ENCODE data around the gene PDE11A. TPM values are rescaled to one million over a fixed set of nuclear protein-coding genes. Genes with fewer than 3 reads are reported as not detected.

The PDE11A gene
- total RNA-seq, 6 experiments from 2014 or later: 1.2 to 9.4 (median 6.3) TPM

DNA sequence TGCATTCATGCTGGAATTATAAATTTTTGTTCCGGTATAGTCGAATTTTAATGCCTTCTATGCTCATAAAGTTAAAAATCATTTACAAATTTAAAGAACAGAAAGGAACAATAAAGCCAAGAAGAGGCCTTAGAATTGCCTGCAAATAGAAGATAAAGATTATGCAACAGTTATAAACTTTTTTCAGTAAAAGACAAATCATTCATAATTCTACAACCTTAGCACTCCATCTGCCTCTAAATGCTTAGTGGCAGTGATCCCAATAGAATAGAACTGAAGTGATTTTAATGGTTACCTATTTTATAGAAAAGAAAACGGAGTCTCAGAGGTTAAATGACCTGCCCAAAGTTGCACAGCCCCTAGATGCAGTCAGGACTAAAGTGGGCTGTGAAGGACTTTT lies 468.8 kb downstream of the PDE11A start:
- Histone ChIP-seq H3K9me3 (no peaks in the 10 kb centered on the region), H3K27me3 (no peaks in the 10 kb centered on the region), H3K4me1 (peaks cover 0 to 9% (median 0%) of the 10 kb centered on the region in 4 donors), H3K4me3 (no peak overlapping the region), H3K27ac (no peak overlapping the region), H3K36me3 (no peaks in the 10 kb centered on the region)
- TF ChIP-seq POLR2A (IDR thresholded peaks at IDR 0.05): no peak
- TF ChIP-seq, protein P1, sequence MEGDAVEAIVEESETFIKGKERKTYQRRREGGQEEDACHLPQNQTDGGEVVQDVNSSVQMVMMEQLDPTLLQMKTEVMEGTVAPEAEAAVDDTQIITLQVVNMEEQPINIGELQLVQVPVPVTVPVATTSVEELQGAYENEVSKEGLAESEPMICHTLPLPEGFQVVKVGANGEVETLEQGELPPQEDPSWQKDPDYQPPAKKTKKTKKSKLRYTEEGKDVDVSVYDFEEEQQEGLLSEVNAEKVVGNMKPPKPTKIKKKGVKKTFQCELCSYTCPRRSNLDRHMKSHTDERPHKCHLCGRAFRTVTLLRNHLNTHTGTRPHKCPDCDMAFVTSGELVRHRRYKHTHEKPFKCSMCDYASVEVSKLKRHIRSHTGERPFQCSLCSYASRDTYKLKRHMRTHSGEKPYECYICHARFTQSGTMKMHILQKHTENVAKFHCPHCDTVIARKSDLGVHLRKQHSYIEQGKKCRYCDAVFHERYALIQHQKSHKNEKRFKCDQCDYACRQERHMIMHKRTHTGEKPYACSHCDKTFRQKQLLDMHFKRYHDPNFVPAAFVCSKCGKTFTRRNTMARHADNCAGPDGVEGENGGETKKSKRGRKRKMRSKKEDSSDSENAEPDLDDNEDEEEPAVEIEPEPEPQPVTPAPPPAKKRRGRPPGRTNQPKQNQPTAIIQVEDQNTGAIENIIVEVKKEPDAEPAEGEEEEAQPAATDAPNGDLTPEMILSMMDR (IDR thresholded peaks at IDR 0.05): no peak
- 81% methylated on average over 3 of the region's 3 CpGs for WGBS (ENCODE audit: insufficient coverage, low coverage, low lambda C conversion rate, missing lambda C conversion rate)
- no peak for DNase-seq
- intact Hi-C loops (cut with DNase I): loop anchor here in 1 of 2 donors (10.0 kb wide), 1 partner anchor 269 kb away; no protein-coding TSS in a partner anchor
- ATAC-seq: no peak

DNA sequence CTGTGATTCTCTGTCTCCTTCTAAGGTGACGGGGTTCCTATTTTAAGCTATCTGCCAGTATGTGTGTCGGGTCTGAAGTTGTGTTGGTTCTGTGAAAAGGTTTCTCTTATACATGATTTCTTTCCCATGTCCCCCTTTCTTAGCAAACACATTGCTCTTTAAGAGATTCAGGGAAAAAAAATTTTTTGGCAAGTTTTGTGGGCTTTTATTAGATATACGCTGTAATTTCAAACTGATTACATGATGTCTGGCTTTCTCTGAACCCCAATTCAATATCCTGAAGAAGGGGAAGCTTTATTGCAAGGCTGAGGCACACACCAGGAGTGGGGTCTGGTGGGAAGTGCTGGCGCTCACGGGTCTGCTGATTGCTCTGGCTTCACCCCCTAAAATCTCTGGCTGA lies 469.4 kb downstream of the PDE11A start:
- ATAC-seq (no peak), DNase-seq (no peak)
- intact Hi-C loops (cut with DNase I): loop anchor here in 1 of 2 donors (10.0 kb wide), 1 partner anchor 268 kb away; no protein-coding TSS in a partner anchor
- Histone ChIP-seq H3K4me3 (no peak overlapping the region), H3K27me3 (no peaks in the 10 kb centered on the region), H3K27ac (no peak overlapping the region), H3K36me3 (no peaks in the 10 kb centered on the region), H3K4me1 (peaks cover 0 to 9% (median 0%) of the 10 kb centered on the region in 4 donors), H3K9me3 (no peaks in the 10 kb centered on the region)
- 91% methylated on average over 5 of the region's 5 CpGs for WGBS (ENCODE audit: insufficient coverage, low coverage, low lambda C conversion rate, missing lambda C conversion rate)
- TF ChIP-seq, protein P1 (IDR thresholded peaks at IDR 0.05): no peak
- no peak for TF ChIP-seq POLR2A (IDR thresholded peaks at IDR 0.05)

DNA sequence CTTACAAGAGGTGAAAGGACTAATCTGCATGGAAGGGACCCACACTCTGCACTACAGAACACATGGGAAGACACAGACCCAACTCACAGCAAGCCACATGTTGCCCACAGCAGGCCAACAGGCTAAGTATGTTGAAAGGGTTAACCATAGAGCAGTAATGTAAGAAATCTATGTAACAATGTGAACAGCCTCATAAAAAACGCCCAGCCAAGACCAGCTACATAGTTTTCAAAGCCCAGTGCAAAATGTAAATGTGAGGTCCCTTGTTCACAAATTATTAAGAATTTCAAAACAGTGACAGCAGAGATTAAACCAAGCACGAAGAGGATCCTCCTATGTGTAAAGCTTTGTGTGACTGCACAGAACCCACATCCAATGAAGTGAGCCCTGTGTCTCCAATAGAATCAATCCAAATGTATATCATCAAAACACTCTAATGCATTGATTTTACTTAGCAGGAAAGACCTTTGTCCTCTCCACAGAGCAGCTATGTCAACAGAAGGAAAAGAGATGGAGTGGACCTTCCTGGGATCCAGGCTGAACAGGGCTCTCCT lies 469.9 kb downstream of the PDE11A start:
- no peaks in the 10 kb centered on the region for H3K27me3 ChIP-seq
- DNase-seq (no peak), ATAC-seq (peak in 3 of 4 donors; percentile 48 to 63 (median 57))
- TF ChIP-seq, protein P1 (IDR thresholded peaks at IDR 0.05): no peak
- TF ChIP-seq POLR2A (IDR thresholded peaks at IDR 0.05): no peak
- 43% methylated on average over 1 of the region's 2 CpGs for WGBS (ENCODE audit: insufficient coverage, low coverage, low lambda C conversion rate, missing lambda C conversion rate)
- H3K36me3 ChIP-seq: no peaks in the 10 kb centered on the region
- peaks cover 0 to 9% (median 0%) of the 10 kb centered on the region in 4 donors for H3K4me1 ChIP-seq
- no peak overlapping the region for H3K4me3 ChIP-seq
- no peaks in the 10 kb centered on the region for H3K9me3 ChIP-seq
- intact Hi-C loops (cut with DNase I): loop anchor here in 1 of 2 donors (10.0 kb wide), 1 partner anchor 268 kb away; no protein-coding TSS in a partner anchor
- no peak overlapping the region for H3K27ac ChIP-seq

GRCh38 chr2:177600917-177601316 lies 471.7 kb downstream of the PDE11A start:
- intact Hi-C loops (cut with DNase I): loop anchor here in 1 of 2 donors (10.0 kb wide), 1 partner anchor 266 kb away; no protein-coding TSS in a partner anchor
- Histone ChIP-seq H3K27me3 (no peaks in the 10 kb centered on the region), H3K36me3 (no peaks in the 10 kb centered on the region), H3K4me1 (peaks cover 0 to 9% (median 0%) of the 10 kb centered on the region in 4 donors), H3K27ac (no peak overlapping the region), H3K9me3 (no peaks in the 10 kb centered on the region), H3K4me3 (no peak overlapping the region)
- TF ChIP-seq POLR2A (IDR thresholded peaks at IDR 0.05): no peak
- TF ChIP-seq, protein P1 (IDR thresholded peaks at IDR 0.05): no peak
- WGBS (ENCODE audit: insufficient coverage, low coverage, low lambda C conversion rate, missing lambda C conversion rate): 26% methylated on average over 2 of the region's 2 CpGs
- DNase-seq (no peak), ATAC-seq (no peak)
